Left renal cortex interstitium (tissue), 4 donors: ENCODE data around the gene CNTRL. TPM values are rescaled to one million over a fixed set of nuclear protein-coding genes. Genes with fewer than 3 reads are reported as not detected.
A peak's percentile ranks its signal among the peaks of the same experiment; 100 is the strongest.
"Not testable (repeated sequence)": the region's sequence is repeated elsewhere in the genome, so short reads cannot be mapped to it uniquely, and the experiment has no call there.

Experiments
- DNase-seq, 4 donors: peaks; one replicate each; pipeline ENCODE4 v3.0.0-alpha.2; 2013; ENCODE audit warnings: low read depth in 4 of 4, low spot score in 2 of 4, missing footprints in 1 of 4
- polyA plus RNA-seq, 4 donors: library from polyadenylated mRNA; unstranded; fragments of 120-200 nt; gene quantifications; one replicate each; pipeline ENCODE4 v1.2.1, GENCODE V29; 2013; ENCODE audit not compliant: insufficient read length in 4 of 4

The CNTRL gene
- polyA plus RNA-seq, 4 donors = 28.2 to 38.3 (median 35.8) TPM

DNA sequence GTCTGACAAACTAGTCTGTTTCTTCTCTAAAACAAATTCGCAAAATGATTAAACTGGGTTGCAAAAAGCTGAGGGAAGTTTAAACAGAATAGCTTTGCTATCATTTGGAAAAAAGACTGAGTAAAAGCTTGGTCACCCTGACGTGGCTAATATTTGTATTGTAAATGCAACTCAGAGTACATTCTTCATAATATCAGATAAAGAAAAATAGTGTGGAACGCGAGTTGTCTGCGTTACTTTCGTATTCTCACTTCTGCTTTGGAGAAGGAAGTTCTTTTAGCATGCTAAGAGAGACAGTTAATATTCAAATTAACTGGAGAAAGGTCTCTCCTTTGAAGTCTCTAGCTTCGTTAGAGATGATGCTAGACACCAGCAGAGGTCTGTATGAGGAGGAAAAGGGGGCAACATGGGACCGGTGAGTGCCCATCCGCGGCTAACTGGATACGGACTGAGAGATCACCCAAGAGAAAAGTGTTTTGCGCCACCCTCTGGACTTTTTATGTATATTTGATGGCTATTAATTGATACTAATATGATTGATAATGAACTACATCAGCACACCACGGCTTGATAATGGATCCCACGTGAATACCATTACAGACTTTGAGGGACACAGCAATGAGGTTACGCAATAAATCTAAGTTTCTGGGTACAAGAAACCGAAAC lies 2.9 kb upstream of the CNTRL start:
- DNase-seq = no peak

- DNase-seq = no peak
These were observed 1.7 kb upstream of the CNTRL start for GRCh38 chr9:121073038-121073437.

- peak in 2 of 4 donors; percentile 21 to 55 for DNase-seq
These were observed 689 bp downstream of the CNTRL start for GRCh38 chr9:121075251-121076036.

DNA sequence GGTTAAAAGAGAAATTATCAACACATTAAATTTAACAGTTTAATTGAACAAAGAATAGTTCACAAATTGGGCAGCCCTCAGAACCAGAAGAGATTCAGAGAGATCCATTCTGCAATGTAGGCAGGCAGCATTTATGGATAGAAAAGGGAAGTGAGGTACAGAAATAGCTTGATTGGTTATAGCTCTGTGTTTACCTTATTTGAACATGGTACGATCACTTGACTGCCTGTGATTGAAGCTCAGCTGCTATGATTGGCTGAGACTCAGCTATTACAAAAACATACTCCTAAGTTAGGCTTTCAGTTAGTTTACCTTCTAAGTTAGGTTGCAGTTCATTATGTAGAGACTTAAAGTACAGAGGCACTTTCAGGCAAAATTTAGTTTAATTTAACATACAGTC lies 7.3 kb downstream of the CNTRL start:
- DNase-seq = no peak

DNA sequence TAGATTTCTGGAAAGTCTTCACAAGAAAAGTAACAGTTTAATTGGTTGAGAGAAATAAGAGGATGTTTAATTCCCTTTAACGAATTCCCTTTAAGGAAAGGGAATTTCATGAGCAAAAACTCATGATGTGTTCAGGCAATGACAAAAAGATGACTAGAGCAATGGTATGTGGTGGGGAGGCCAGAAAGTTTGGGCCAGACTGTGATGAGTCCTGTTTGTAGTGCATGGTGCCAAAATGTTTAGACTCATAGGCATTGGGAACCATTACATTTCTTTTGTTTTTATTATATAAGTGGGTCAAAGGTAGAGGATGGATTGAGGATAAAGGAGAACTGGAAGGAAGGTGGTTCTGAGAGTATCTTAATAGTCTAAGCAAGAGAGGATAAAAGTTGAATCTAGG lies 10.9 kb downstream of the CNTRL start:
- DNase-seq = no peak

GRCh38 chr9:121088576-121088975 lies 13.8 kb downstream of the CNTRL start:
- no peak for DNase-seq

GRCh38 chr9:121090743-121091142 lies 16.0 kb downstream of the CNTRL start:
- DNase-seq = not testable (repeated sequence)

DNA sequence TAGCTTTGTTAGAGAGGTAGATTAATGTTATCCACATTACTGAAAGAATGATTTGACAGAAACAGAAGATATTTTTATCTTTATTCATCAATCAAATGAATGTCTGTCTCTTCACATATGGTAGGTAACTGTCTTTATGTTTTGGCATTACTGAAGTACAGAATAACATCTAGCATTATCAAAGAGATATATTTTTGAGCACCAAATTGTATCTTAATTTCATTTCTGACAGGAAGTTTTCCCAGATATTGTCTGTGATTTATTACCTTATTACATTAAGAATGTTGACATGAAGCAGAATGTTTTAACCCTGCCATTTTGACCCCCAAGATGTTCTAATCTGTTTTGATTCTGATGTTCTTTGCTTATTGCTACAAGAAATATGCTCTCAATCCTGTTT lies 20.3 kb downstream of the CNTRL start:
- no peak for DNase-seq

DNA sequence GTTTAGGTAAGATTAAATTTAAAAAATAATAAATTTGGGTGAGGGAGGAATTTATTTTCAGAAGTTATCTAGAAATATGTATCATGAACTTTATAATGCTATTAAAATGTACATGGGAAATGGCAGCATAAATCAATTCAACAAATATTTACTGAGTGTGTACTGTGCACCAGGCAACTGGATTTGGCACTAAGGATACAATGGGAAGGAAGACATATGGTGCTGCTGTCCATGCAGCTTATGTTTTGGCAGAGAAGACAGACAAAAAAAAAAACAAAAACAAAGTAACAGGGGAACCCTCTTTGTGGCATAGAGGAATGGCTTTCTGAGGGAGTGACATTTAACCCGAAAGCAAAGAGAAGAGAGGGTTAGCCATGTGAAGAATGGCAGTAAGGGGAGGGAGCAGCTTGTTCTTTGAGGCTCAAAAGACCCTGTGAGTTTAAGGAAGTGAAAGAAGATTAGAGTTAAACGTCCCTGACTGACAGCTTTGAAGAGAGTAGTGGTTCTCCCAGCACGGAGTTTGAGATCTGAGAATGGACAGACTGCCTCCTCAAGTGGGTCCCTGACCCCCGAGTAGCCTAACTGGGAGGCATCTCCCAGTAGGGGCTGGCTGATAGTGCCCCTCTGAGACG lies 23.9 kb downstream of the CNTRL start:
- DNase-seq = no peak

DNA sequence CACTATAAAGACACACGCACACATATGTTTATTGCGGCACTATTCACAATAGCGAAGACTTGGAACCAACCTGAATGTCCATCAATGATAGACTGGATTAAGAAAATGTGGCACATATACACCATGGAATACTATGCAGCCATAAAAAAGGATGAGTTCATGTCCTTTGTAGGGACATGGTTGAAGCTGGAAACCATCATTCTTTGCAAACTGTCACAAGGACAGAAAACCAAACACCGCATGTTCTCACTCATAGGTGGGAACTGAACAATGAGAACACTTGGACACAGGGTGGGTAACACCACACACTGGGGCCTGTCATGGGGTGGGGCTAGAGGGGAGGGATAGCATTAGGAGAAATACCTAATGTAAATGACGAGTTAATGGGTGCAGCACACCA lies 29.3 kb downstream of the CNTRL start:
- not testable (repeated sequence) for DNase-seq

DNA sequence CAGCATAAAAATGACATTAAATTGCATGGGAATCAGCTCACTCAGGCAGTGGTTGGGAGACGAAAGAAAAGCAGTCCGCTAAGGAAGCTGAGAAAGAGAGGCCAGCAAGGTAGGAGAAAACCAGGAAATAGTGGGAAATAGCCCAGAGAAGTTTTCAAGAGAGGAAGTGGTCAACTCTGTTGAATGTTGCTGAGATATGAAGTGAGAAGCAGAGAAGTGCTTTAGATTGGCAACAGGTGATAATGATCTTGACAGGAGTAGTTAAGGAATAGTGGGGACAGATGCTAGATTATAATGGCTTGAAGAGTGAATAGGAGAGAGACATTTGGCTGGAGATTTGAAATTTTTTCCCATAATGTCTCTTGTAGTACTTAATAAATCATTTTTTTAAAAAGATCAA lies 30.8 kb downstream of the CNTRL start:
- no peak for DNase-seq

- no peak for DNase-seq
These were observed 32.3 kb downstream of the CNTRL start for GRCh38 chr9:121107029-121107428.

GRCh38 chr9:121107881-121108280 lies 33.1 kb downstream of the CNTRL start:
- no peak for DNase-seq

DNA sequence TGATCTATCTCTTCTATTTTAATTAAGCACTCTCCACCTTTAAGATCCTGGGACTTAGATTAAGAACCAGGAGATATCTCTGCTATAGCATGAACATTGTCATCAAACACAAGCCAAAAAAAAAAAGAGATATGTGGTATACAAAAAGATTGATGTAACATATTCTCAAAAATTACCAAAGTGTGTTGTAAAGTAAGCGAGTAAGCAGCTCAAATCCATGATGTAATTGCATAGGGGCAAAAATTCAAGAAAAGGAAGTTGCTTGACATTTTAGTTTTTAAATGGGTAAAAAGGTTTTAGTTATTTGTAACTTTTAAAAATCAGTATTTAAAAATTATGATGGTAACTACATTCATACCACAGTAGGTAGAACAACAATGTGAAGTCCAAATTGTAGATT lies 40.7 kb downstream of the CNTRL start:
- DNase-seq = no peak

GRCh38 chr9:121118266-121118665 lies 43.5 kb downstream of the CNTRL start:
- DNase-seq = no peak

GRCh38 chr9:121120386-121120785 lies 45.6 kb downstream of the CNTRL start:
- no peak for DNase-seq

- peak; percentile 79 to 93 (median 84) for DNase-seq
These were observed 46.9 kb downstream of the CNTRL start for GRCh38 chr9:121121582-121122087.

DNA sequence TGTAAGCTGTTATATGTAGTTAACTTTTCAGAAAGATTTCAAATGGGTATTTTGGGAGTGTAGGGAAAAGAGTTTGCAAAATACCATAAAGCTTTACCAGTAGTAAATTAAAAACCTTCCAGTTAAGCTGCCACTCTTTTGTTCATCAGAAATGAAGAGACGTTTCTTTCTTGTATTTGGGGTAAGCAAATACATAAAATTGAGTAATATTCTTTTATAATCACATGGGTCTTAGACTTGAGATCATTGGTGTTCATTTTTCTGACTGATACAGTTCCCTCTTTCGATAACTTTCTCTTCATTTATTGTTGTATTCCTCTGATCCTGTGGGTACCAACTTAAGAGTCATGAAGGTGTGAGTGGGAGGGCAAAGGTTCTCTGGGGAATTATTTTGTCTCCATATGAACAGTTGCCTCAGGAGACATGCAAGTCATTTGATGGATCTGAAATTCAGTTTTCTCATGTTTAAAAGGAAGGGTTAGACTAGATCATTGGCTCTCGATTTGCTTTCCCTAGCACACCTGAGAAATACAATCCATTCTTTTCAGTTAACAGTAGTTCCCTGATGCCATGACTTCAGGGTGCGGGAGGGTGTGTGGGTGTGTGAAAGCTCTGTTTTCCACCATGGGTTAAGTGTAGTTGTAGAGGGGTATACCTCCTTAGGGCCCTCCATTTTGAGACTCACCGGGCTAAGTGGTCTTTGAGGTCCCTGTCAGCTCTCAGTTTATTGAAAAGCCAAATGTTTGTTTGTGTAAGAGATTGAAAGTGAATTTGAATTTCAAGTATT lies 47.7 kb downstream of the CNTRL start:
- peak in 2 of 4 donors; percentile 13 to 17 for DNase-seq

DNA sequence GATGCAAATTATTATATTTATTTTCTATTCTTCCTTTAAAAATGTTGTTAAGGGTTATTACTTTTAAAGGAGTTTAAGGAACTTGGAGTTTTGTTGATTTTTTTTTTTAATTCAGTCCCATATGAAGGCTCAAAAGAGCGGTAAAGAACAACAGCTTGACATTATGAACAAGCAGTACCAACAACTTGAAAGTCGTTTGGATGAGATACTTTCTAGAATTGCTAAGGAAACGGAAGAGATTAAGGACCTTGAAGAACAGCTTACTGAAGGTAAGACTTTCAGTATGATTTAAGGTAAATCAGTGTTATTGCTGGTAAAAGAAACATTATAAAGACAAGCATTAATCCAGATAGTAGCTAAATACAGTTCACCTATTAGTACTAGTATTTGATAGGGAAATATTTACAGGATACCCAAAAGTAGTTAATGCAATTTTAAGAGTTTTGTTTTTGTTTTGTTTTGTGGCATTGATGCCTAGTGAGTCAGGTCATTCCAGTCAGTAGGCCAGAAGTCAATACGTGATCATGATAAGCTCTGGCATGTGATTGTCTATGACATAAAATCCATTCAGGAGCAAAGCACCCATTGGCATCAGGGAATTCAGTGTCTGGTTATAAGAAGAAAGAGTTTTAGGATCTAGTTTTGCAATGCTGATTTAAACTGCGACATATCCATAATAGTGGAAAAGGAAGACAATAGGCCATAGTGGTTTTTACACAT lies 49.2 kb downstream of the CNTRL start:
- DNase-seq = no peak

GRCh38 chr9:121125590-121125989 lies 50.8 kb downstream of the CNTRL start:
- DNase-seq = no peak
